Measurements from ENCODE around the gene NTRK2. TPM values are rescaled to one million over a fixed set of nuclear protein-coding genes. Genes with fewer than 3 reads are reported as not detected.

Gene NTRK2
- total RNA-seq, 1 experiment from 2014 or later, result not detected

DNA sequence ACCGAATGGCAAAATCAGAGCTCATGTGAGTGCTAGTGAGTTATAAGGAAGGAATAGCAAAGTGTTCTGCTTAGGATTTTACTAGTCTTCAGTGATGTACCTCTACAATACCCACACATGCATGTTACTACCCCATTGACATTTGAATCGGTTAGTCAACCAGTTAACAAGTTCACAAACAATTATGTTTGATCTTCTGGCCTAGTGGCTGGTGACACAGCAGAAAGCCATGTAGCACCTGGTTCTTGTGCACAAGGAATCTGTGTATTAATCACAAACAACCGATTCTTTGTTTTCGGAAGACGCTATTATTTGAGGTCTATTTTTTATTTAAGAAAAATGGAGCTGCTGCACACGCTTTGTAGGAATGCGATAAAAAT is 41.9 kb downstream of the NTRK2 start:
- no peaks in the 10 kb centered on the region for H3K9me2 ChIP-seq (ENCODE audit: insufficient read depth)
- H3K9me3 ChIP-seq (ENCODE audit: control insufficient read depth in 1 of 2, insufficient read depth in 1 of 2, low read depth in 1 of 2, low read length in 2 of 2), result no peaks in the 10 kb centered on the region
- H3K4me2 ChIP-seq (ENCODE audit: low read length), result no peak overlapping the region
- H3K36me3 ChIP-seq (ENCODE audit: control insufficient read depth in 1 of 2, insufficient read depth in 2 of 2, low read length in 2 of 2), result no peaks in the 10 kb centered on the region
- H3K27ac ChIP-seq (ENCODE audit: low read depth, low read length), result no peak overlapping the region
- no peaks in the 10 kb centered on the region for H3K4me1 ChIP-seq (ENCODE audit: control insufficient read depth in 1 of 2, insufficient read depth in 2 of 2, low read length in 2 of 2)
- ATAC-seq, result no peak
- ChIA-PET RAD21 (ENCODE audit: low non-redundant PET in 1 of 2, low total read pairs in 2 of 2, uncharacterized antibody in 2 of 2, unreplicated experiment in 2 of 2) (no interaction called here), CTCF (no interaction called here), POLR2A (no interaction called here)
- H3K27me3 ChIP-seq (ENCODE audit: insufficient read depth, low read length), result peaks cover 26% of the 10 kb centered on the region; the same call in 1 of the 2 replicates
- no peak for DNase-seq (ENCODE audit: low read depth, low spot score)
- no peak overlapping the region for H3K9ac ChIP-seq (ENCODE audit: low read length)
- H2AFZ ChIP-seq (ENCODE audit: low read depth, low read length, poor library complexity, severe bottlenecking), result no peak overlapping the region
- intact Hi-C loops (cut with micrococcal nuclease), result no loop called here
- H3K4me3 ChIP-seq (replicated peaks in 1 of 2; ENCODE audit: low read depth in 1 of 2, low read length in 2 of 2), result no peak overlapping the region
- no TSS peak for BruUV-seq (replicated peaks)
- TF ChIP-seq RAD21 (IDR thresholded peaks at IDR 0.05; ENCODE audit: low read depth) (no peak), SP1 (IDR thresholded peaks at IDR 0.05; ENCODE audit: low read depth) (no peak), EZH2 (IDR thresholded peaks at IDR 0.05) (no peak), SIN3A (IDR thresholded peaks at IDR 0.05; ENCODE audit: low read depth) (no peak), EGR1 (IDR thresholded peaks at IDR 0.05; ENCODE audit: low read depth) (no peak), EZH2phosphoT487 (IDR thresholded peaks at IDR 0.05; ENCODE audit: borderline replicate concordance) (no peak), TCF7L2 (IDR thresholded peaks at IDR 0.05; ENCODE audit: borderline replicate concordance, extremely low read depth, insufficient read depth, insufficient read length) (no peak), JUND (IDR thresholded peaks at IDR 0.05) (no peak), CBX3 (IDR thresholded peaks at IDR 0.05; ENCODE audit: low read depth) (no peak), FOSL1 (IDR thresholded peaks at IDR 0.05; ENCODE audit: low read depth) (no peak), SRF (IDR thresholded peaks at IDR 0.05; ENCODE audit: low read depth) (no peak), CEBPB (IDR thresholded peaks at IDR 0.05; ENCODE audit: low read depth) (no peak)
- TF ChIP-seq, protein P1, sequence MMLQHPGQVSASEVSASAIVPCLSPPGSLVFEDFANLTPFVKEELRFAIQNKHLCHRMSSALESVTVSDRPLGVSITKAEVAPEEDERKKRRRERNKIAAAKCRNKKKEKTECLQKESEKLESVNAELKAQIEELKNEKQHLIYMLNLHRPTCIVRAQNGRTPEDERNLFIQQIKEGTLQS (IDR thresholded peaks at IDR 0.05), result no peak
- TF ChIP-seq, protein P2, sequence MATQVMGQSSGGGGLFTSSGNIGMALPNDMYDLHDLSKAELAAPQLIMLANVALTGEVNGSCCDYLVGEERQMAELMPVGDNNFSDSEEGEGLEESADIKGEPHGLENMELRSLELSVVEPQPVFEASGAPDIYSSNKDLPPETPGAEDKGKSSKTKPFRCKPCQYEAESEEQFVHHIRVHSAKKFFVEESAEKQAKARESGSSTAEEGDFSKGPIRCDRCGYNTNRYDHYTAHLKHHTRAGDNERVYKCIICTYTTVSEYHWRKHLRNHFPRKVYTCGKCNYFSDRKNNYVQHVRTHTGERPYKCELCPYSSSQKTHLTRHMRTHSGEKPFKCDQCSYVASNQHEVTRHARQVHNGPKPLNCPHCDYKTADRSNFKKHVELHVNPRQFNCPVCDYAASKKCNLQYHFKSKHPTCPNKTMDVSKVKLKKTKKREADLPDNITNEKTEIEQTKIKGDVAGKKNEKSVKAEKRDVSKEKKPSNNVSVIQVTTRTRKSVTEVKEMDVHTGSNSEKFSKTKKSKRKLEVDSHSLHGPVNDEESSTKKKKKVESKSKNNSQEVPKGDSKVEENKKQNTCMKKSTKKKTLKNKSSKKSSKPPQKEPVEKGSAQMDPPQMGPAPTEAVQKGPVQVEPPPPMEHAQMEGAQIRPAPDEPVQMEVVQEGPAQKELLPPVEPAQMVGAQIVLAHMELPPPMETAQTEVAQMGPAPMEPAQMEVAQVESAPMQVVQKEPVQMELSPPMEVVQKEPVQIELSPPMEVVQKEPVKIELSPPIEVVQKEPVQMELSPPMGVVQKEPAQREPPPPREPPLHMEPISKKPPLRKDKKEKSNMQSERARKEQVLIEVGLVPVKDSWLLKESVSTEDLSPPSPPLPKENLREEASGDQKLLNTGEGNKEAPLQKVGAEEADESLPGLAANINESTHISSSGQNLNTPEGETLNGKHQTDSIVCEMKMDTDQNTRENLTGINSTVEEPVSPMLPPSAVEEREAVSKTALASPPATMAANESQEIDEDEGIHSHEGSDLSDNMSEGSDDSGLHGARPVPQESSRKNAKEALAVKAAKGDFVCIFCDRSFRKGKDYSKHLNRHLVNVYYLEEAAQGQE (IDR thresholded peaks at IDR 0.05; ENCODE audit: low read depth), result no peak
- H3K79me2 ChIP-seq (ENCODE audit: insufficient read depth, low read length), result no peaks in the 10 kb centered on the region
- H4K20me1 ChIP-seq (ENCODE audit: insufficient read depth), result no peaks in the 10 kb centered on the region

All from HCT116 (cell line).